GM12801 (cell line): Measurements from ENCODE around the gene ZNF684.

Experiments
- TF ChIP-seq, protein P1 (sequence below): IDR thresholded peaks from one replicate; pipeline ENCODE4 v1.5.1; 2011; ENCODE audit warnings: control low read depth; ENCODE audit not compliant: insufficient read length; ENCODE audit errors: extremely low read depth

ZNF684 gene

DNA sequence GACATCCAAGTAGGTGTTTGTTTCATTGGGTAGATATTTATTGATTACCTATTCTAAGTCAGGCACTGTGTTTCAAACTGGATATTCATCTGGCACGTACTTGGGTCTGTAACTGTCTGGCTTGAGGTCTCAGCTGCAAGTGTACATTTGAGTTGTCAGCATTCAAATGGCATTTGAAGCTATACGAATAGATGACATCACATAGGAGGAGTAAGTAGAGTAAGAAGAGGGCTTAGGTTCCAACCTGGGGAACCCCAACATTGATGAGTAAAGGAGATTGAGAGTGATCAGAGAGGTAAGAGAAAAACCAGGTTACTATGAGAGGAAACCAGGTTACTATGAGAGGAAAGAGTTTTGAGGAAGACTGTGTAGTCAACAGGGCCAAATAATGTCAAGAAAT is 30.7 kb downstream of the ZNF684 start:
- TF ChIP-seq, protein P1, sequence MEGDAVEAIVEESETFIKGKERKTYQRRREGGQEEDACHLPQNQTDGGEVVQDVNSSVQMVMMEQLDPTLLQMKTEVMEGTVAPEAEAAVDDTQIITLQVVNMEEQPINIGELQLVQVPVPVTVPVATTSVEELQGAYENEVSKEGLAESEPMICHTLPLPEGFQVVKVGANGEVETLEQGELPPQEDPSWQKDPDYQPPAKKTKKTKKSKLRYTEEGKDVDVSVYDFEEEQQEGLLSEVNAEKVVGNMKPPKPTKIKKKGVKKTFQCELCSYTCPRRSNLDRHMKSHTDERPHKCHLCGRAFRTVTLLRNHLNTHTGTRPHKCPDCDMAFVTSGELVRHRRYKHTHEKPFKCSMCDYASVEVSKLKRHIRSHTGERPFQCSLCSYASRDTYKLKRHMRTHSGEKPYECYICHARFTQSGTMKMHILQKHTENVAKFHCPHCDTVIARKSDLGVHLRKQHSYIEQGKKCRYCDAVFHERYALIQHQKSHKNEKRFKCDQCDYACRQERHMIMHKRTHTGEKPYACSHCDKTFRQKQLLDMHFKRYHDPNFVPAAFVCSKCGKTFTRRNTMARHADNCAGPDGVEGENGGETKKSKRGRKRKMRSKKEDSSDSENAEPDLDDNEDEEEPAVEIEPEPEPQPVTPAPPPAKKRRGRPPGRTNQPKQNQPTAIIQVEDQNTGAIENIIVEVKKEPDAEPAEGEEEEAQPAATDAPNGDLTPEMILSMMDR: no peak

DNA sequence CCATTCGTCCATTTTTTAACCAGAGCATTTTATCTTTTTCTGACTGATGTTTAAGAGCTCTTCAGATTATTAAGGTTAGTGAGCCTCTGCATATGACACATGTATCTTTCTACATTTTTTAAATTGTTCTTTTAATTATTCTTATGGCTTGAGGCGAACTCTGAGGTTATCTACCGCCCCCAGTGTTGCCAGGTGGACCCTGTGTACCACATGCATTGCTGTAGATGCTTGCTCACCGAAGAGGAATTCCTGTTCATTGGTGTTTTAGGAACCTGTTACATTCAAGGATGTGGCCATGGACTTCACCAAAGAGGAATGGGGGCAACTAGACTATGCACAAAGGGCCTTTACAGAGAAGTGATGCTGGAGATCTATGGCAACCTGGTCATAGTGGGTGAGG is 31.8 kb downstream of the ZNF684 start:
- TF ChIP-seq, protein P1: no peak

DNA sequence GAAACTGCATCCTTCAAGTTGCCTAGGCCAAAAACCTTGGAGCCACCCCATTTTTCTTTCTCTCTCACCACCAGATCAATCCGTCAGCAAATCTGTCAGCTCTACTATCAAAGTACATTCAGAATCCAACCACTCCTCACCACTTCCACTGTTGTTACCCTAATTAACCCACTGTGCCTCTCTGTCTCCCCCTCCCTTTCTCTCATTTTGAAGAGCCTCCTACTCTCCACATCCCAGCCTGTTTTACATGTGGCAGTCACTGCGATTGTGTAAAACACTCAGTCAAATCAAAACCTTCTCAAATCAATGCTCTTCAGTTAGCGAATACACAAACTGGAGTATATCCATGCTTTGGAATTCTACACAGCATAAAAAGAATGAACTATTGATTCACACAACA is 33.1 kb downstream of the ZNF684 start:
- TF ChIP-seq, protein P1: no peak

DNA sequence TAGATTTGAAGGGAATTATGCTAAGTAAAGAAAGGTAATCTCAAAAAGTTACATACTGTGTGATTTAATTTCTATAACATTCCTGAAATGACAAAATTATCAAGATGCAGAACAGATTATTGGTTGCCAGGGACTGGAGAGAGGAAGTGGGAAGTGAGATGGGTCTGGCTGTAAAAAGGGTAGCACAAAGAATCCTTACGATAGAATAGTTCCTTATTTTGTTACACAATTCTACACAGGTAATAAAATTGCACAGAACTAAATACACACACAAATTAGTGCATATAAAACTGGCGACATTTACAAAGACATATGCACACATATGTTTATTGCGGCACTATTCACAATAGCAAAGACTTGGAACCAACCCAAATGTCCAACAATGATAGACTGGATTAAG is 33.5 kb downstream of the ZNF684 start:
- TF ChIP-seq, protein P1: no peak

DNA sequence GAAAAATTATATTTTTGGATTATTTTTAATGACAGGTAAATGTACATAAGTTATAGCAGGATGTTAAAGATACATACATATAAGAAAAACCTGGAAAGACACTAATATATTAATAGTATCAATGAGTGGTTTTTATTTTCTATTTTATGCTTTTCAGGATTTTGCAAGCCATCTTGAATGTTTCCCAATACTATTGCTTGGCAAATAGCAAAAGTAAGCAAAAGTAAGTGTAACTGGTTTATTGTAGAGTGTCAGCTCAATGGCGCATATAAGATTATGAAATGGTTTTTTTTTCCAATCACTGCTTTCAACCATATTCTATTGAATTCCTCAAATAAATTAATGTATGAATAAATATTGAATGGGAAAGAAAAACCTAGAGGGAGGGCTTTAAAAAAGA is 36.4 kb downstream of the ZNF684 start:
- TF ChIP-seq, protein P1: no peak

DNA sequence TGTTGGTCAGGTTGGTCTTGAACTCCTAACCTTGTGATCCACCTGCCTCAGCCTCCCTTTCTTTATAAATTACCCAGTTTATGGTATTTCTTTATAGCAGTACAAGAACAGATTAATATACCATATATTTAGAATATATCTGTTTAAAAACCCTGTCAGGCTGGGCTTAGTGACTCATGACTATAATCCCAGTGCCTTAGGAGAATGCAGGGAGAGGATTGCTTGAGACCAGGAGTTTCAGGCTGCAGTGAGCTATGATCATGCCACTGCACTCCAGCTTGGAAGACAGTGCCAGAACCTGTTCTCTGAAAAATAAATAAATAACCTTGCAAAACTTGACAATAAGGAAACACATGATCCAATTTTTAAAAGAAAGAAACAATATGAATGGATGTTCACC is 43.9 kb downstream of the ZNF684 start:
- TF ChIP-seq, protein P1: no peak

DNA sequence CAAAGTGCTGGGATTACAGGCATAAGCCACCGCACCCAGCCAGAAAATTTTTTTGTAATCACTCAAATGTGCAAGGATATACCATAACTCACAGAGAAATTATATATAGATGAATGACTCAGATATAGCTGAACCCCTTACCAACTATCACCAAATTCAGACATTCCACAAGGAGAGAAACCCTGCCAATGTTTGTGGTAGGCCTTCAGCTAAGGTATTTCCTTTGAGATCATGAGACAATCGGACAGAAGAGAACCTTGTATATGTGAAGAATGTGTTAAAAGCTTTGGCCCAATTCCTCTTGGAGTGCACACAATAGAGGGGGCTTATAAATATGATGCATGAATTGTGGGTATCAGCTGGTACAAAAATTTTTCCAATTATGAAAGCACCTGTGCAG is 50.7 kb downstream of the ZNF684 start:
- TF ChIP-seq, protein P1: no peak

DNA sequence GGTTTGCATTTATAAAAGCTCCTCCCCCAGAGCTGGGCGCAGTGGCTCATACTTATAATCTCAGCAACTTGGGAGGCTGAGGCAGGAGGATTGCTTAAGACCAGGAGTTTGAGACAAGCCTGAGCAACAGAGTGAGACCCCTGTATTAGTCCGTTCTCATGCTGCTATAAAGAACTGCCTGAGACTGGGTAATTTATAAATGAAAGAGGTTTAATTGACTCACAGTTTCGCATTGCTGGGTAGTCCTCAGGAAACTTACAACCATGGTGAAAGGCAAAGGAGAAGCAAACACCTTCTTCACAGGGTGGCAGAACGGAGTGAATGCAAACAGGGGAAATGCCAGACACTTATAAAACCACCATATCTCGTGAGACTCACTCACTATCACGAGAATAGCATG is 52.5 kb downstream of the ZNF684 start:
- TF ChIP-seq, protein P1: no peak
